Erythroblast (primary cell): ENCODE measurements around the gene MYRIP.

ENCODE experiments used
- DNase-seq, 2 experiments: peaks; one replicate each; lab custom pipeline; 2025; lab: John Stamatoyannopoulos, UW
- GATA1 ChIP-seq: IDR thresholded peaks from 2 replicates; pipeline ENCODE4 v1.6.1; 2011; ENCODE audit warnings: low read depth, mild to moderate bottlenecking, control low read depth, low read length, moderate library complexity
- POLR2A ChIP-seq: IDR thresholded peaks from 2 replicates; pipeline ENCODE4 v1.6.1; 2011; ENCODE audit warnings: mild to moderate bottlenecking, low read length

MYRIP gene

GRCh38 chr3:40196966-40197365 is 387.6 kb downstream of the MYRIP start:
- no peak for DNase-seq
- TF ChIP-seq GATA1: no peak
- TF ChIP-seq POLR2A: no peak

GRCh38 chr3:40200692-40201316 is 391.4 kb downstream of the MYRIP start:
- no peak for DNase-seq
- TF ChIP-seq GATA1 (no peak), POLR2A (no peak)

- no peak for TF ChIP-seq GATA1
- no peak for TF ChIP-seq POLR2A
- no peak for DNase-seq
Observed at GRCh38 chr3:40201770-40202169, 392.4 kb downstream of the MYRIP start.

GRCh38 chr3:40206522-40206921 is 397.1 kb downstream of the MYRIP start:
- DNase-seq: no peak
- no peak for TF ChIP-seq GATA1
- no peak for TF ChIP-seq POLR2A

GRCh38 chr3:40207796-40208195 is 398.4 kb downstream of the MYRIP start:
- no peak for DNase-seq
- TF ChIP-seq POLR2A: no peak
- no peak for TF ChIP-seq GATA1

GRCh38 chr3:40208251-40208650 is 398.8 kb downstream of the MYRIP start:
- no peak for DNase-seq
- TF ChIP-seq GATA1: no peak
- TF ChIP-seq POLR2A: no peak

- no peak for TF ChIP-seq POLR2A
- TF ChIP-seq GATA1: no peak
- no peak for DNase-seq
Observed at GRCh38 chr3:40211579-40211978, 402.2 kb downstream of the MYRIP start.

- DNase-seq: no peak
Observed at GRCh38 chr3:40213556-40213955, 404.1 kb downstream of the MYRIP start.

GRCh38 chr3:40215015-40215414 is 405.6 kb downstream of the MYRIP start:
- TF ChIP-seq GATA1 (no peak), POLR2A (no peak)
- DNase-seq: no peak

More at GRCh38 chr3:40213556-40213955, 404.1 kb downstream of the MYRIP start:
- no peak for TF ChIP-seq POLR2A
- no peak for TF ChIP-seq GATA1

- TF ChIP-seq POLR2A: no peak
- no peak for TF ChIP-seq GATA1
- DNase-seq: no peak
Observed at GRCh38 chr3:40216471-40216870, 407.1 kb downstream of the MYRIP start.

- TF ChIP-seq POLR2A: no peak
- TF ChIP-seq GATA1: no peak
- DNase-seq: no peak
Observed at GRCh38 chr3:40223856-40224255, 414.4 kb downstream of the MYRIP start.

- TF ChIP-seq GATA1: no peak
- no peak for TF ChIP-seq POLR2A
- no peak for DNase-seq
Observed at GRCh38 chr3:40224796-40225515, 415.5 kb downstream of the MYRIP start.

GRCh38 chr3:40226636-40227035 is 417.2 kb downstream of the MYRIP start:
- DNase-seq: no peak
- TF ChIP-seq GATA1: no peak
- no peak for TF ChIP-seq POLR2A

GRCh38 chr3:40228792-40229350 is 419.5 kb downstream of the MYRIP start:
- DNase-seq: no peak
- no peak for TF ChIP-seq GATA1
- no peak for TF ChIP-seq POLR2A
